Amygdala (tissue), 56 donors: Measurements from ENCODE around the gene MDFIC.

Source experiments
- DNase-seq, 56 donors: peaks; one replicate each; lab custom pipeline; 2025; lab: John Stamatoyannopoulos, UW

Gene MDFIC

DNA sequence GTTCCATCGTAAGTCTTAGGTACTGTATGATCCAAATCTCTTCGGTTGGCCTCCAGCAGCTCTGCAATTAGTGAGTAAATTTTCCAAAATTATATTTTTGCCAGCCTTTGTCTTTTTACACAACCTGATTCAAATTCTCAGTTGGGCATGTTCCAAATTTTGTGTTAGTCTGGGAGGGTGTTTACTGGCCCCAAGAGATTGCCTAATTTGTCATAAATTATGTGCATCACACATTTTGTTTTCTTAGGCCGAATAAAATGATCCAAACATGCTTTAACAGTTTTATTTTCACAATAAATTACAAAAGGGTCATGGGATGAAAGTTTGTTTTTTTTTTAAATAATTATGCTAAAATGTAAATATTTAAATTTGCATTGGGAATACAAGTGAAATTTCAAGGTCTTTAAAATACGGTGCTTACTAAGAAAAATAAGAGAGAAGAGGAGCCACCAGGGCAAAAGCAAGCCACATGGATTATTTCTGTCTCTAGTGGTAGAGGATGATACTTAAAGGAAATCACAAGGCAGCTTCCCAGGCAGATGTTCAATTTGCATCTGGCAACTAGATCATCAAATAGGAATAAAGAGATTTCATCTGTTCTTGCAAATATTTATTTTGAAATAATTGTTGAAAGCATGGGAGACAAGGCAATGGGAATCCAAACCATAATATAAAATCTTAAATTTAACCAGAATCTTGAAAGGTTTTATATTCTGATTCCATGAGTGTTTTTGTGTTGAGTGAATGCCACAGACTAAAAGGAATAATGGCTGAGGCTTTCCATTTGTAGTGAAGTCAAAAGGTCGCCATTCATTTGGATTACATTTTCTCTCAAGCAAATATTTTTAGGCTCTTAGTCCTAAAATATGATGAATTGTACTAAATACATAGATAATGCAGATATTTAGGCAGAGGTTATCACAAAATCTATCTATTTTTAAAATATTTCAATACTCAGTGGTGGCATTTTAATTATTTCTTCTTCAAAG, 111.1 kb downstream of the MDFIC start:
- no peak for DNase-seq

DNA sequence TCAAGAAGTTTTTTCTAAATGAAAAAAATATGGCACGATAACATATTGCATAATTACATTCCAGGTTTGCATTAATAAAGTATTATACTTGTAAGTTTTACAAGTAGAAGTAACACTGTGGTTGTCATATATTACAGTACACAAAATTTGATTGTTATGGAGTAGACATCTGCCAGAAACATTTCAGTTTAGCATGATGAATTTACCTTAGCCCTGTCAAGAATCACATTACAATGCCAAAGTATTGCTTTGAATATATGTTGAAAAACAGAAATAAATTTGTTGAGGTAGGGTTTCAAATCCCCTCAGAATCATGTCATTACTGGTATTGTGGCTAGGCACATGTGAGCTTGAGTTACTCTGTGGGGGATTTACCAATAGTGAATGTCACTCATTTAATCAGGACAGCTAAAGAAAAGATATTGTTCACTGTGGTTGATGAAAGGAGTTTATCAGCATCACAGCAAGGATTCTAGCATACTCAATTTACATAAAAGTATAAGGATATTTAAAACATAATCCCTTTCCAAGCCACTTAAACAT, 112.1 kb downstream of the MDFIC start:
- no peak for DNase-seq

DNA sequence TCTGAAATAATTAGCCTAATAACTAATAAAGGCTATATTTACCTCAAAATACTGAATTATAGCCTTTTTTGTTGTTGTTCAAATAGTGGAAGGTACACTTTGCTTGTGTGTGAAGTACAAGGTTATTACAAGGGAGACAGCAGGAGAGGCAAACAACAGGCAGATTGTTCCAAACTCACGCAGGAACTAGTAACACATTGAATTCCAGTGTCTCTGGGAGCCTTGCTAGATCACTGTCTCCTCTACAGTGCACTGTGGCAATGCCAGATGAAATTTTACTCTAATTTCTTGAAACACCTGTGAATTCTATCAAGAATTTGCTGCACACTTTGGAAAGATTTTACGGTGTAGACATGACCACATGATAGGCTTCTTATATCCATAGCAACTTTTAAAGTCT, 112.6 kb downstream of the MDFIC start:
- no peak for DNase-seq

DNA sequence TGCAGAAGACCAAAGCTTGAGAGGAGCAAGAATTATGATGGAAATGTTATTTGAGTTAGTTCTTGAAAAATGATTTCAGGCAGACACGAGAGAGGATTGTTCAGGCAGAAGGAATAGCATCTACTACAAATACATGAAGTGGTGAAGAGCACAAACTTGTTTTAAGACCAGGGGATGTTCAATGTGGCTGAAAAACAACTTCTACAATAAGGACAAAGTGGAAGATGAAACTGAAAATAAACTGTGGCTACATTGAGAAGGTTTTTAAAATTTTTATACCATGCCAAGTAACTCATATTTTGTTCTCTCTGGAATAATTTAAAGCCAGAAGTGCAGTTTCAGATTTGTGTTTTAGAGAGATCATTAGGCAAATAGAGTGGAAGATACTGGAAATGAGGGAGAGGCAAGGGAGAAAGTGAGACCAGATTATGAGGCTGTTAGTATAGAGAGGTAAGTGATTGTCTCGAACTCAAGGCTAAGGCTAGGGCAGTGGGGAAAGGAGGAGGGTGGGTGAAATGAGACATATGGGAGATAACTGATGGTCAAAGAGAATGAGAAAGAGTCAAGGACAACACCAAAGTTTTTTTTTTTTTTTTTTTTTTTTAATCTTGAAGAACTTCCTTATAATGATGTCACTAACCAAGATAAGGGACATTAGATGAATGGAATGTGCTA, 115.4 kb downstream of the MDFIC start:
- DNase-seq: no peak

DNA sequence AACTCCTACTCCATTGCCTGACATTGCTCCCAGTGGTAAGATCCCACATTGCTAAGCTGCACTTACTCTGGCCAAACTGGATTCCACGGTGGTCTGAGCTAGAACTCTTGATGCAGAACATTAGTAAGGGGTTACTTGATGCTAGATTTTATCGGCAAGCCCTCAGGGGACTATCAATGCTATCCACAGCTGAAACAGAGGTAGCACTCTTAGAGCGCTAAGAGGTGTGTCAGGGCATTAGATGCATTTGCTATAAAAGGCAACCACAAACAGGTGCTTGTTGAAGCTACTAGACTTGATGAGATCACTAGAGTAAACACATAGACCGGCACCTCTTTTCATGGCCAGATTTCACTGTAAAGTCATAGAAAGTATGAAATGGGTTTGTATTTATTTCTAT, 116.3 kb downstream of the MDFIC start:
- DNase-seq: no peak

DNA sequence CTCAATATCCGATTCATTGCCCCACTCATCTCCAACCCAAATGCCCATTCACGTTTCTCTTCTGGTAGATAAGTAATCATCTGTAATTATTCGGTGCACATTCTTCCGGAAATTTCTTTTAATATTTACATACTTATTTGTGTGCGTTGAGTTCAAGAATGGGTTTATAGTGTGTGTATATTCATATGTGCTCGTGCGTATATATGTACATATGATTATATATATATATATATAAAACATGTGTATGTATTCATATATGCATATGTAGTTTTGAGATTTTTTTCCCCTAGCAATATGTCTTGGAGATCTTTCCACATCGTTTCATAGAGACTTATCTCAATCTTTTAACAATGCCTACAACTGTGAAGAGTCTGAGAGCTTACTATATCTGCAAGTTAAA, 118.2 kb downstream of the MDFIC start:
- no peak for DNase-seq

DNA sequence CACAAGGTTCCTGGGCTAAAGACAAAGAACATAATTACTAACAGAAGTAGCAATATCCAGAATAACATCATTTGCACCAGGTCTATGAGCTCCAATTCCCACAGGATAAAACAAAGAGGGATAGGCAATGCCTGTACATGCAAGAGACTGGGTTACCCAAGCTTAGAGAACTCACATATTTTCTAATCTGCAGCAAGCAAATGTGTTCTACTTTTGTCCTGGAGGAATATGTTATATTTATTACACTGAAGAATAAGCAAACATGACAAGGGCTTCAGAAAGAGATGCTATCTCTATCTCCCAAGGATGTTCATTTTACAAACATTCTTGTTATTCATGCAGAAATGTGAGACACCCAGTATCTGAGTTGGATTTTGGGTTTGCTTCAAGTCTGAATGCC, 118.6 kb downstream of the MDFIC start:
- no peak for DNase-seq

DNA sequence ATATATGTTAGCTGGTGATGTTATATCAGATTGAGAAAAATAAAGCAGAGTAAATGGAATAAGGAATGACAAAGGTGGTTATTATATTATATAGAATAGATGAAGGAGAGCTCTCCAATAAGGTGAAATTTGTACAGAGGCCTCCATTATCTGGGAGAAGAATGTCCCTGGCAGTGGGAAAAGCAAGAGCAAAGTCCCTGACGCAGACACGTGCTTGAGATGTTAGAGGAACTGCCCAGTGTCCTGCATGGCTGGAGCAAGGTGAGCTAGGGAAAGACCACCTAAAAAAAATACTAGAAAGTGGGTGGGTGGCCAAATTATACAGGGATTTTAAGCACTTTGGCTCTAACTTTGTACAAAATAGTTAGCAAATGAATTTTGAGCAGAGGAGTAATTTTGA, 120.7 kb downstream of the MDFIC start:
- no peak for DNase-seq

DNA sequence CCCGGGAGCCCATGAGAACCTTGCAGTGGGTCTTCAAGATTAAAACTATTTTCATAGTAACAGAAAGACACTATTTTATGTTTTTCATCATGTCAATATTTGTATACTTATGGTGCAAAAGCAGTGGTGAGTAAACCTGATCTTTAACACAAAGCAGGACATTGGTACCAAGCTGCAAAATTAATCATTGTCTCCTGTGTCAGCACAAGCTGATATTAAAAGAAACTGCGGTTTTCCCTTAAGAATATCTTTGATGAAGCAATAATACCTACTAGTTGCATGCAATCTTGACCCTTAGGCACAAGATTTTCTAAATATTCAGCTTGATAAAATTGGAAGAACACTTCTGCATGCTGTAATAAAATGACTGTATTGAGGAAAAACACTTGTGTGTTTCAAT, 121.7 kb downstream of the MDFIC start:
- no peak for DNase-seq

DNA sequence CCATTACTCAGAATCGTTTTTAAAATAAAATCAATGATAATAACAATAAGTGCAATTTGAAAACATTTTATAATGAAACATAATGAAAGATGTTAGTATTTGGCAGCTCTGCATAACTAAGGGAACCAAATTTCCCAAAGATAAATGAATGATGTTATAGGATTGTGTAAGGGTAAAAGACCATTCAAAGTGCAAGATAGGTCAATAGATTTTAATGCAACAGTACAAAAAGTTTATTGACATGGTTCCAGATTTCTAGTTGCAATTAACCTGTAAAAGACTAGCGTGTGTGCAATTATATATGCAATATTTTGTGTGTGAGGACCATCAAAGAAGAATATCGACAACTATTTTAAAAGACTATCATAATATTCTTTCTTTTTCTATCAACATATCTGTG, 122.3 kb downstream of the MDFIC start:
- DNase-seq: no peak

DNA sequence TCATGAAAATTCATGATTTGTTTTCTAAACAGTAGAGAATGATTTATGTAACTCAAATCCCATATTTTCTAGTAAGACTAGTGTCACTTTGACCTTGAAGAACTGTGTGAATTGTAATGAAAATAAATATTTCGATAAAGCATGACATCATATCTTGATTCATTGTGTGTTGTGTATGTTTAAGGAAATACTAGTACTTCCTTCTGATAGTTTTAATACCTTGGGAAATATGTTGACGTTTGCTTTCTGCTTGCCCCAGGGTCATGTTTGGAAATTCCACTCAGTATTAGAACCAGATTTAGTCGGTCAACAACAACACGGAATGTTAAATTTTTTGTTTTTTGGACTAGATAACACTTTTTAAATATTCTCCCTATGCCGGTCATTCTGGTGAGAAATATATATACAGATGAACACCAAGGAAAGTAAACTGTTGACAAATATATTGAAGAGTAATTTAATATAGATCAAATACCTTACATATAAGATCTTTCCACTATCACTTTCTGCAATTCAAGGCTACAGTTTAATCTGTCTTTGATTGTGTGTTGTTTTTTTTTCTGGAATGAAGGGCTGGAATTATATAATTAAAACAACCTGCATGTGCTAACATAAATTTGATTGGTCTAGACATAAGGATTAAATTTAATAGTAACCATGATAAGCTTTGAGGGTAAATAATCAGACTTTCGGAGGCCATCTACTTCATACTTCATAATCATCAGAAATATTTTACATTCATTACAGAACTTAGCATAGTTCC, 126.2 kb downstream of the MDFIC start:
- no peak for DNase-seq

DNA sequence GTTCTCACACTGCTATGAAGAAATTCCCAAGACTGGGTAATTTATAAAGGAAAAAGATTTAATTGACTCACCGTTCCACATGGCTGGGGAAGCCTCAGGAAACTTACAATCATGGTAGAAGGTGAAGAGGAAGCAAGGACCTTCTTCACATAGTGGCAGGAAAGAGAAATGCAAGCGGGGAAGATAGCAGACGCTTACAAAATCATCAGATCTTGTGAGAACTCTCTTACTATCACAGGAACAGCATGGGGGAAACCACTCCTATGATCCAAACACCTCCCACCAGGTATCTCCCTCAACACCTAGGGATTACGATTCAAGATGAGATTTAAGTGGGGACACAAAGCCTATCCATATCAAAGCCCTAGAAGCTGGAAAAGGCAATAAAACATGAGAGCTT, 130.8 kb downstream of the MDFIC start:
- no peak for DNase-seq

DNA sequence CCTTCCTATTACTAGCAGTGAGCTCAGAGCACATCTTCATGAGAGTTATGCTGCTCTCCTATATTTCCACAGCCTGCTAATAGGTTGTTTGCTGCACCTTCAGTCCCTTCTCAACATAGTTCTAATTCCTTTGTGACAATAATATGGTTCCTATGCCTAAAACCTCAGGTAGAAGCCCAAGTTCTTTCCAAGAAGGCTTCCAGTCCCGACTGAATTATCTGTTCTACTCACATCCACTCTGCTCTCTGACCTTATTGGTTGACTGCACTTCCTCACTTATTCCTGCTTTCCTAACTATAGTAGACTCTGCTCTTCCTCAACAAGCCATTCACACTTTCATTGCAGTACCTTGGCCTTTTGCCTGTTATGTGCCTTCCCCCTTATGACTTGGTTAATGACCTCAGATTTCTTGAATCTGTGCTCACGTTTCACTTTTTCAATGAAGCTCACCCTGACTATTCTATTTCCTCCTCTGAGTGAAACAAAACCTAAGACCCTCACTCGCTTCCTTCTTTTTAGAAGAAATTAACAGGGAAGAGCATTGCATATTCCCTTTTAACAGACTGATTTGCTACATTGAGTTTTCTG, 132.7 kb downstream of the MDFIC start:
- DNase-seq: no peak

DNA sequence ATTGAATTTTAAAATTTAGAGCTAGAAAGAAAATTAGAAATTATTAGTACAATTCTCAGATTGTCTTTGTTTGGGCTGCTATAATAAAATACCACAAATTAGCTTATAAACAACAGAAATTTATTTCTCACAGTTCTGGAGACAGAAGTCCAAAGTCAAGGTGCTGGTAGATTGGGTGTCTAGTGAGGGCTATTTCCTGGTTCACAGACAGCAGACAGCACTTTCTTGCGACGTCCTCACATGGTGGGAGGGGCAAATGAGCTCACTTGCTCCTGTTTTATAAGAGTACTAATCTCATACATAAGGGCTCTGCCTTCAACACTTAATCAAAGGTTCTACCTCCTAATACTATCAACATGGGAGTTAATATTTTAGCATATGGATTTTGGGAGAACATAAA, 134.1 kb downstream of the MDFIC start:
- DNase-seq: no peak

DNA sequence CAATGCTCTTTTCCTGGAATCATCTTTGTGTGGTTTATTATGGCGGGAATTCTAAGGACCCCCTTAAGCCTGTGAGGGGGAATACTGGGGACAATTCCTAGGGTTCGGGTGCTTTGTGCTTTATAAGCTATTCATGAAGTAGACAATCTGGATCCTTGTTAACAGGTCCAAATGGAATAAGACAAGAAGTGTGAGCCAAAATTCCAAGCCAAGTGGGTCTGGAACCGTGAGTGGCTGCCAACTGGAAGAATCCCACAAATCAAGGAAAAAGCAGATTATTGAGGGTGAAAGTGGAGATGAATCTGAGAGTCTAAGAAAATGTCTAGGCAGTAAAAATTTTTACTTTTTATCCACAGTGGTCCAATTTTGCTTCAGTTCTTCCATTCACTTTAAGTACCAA, 136.8 kb downstream of the MDFIC start:
- peak in 7 of 56 donors; percentile 0 to 20 (median 3) for DNase-seq

DNA sequence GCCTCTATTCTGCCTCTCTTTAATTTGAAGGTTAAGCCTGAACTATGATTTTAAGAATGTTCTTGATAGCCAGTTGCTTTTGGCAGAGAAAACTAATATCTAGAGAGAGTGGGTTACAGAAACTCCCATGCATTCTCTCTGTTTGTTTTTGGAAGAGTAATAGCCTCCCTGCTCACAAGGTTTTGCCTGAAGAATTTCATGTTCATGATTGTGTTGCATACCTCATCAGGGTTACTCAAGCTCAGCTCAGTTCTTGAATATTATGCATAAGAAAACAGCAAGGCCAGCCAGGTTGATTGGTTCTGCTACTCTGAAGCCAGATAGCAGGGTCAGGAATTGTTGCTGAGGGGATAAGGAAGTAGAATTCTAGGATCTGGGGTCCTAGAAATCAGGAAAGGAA, 137.4 kb downstream of the MDFIC start:
- no peak for DNase-seq

DNA sequence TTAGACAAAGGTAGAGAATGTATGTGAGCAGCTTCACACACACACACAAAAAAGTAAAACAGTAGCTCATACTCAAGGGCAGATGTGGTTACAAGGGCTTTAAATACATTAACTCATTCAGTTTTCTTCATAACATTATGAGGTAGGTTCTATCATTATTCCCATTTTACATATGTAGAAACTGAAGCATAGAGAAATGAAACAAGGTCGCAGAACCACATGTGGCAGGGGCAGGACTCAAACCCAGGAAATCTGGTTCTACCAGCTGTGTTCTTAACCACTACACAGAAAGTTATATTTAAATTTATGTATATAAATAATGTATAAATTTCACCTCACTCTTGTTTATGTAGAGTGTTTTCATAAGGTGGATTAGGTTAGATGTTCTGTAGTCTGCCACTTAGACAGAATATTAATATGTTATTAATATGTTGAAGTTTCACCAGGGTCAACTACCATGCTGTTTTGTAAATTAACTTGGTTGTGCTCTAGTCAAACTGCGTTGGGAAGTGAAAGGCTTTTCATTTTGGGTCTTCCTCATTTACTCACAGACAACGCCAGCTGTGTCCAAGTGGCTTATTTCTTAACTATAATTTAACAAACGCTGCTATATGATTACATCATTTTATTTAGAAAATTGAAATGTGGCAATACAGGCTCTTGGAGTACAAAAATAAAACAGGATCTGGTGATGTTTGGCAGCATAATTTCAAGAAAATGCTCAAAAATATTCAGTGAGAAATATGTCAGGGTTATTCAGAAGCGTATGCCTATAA, 138.4 kb downstream of the MDFIC start:
- DNase-seq: no peak

DNA sequence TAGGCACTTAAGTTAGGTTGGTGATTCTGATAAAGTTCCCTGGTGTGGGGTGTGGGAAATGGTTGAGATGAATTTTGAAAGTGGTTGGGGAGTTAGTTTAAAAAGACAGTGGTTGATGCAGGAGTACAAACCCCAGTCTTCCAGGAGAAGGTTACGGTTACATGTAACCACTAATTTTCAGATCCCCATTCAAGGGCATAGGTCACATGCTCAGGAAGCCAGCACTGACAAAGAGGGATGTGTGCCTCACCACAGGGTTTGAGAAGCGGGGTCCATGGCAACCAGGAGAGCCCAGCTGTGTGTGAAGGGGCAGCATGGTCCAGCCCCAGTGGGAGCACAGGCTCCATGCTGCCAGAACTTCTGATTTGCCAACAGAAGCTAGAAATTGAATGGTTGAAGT, 144.2 kb downstream of the MDFIC start:
- DNase-seq: no peak

DNA sequence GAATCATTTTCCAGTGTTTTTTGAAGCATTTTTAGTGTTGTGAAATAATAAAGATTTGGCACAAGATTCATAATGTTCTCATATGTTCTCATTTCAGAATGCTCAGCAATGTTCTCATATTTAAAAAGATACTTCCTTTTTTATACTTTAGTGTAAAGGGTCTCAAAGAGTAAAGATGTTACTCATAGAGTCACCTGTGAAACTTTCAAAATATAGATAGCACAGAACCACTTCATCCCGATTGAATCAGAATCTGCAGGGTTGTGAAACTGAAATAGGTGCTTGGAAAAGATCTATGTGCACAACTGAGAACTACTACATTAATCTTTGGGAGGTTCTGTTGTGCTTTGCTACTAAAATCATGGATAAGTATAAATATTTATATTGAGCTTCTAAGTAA, 144.7 kb downstream of the MDFIC start:
- DNase-seq: no peak

DNA sequence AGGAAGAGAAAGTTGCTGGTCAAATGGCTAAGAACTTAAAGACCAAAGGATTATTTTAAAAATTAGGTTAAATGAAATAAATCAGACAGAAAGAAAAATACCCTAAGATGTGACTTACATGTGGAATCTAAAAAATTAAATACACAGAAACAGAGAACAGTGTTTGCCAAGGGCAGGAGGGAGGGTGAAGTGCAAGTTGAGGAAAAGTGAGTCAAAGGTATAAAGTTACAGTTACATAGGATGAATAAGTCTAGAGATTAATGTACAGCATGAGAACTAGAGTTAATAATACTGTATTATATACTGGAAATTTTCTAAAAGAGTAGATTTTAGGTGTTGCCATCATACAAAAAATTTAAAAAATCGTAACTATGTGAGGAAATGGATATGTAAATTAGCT, 146.3 kb downstream of the MDFIC start:
- DNase-seq: no peak
